MM.1S (cell line): ENCODE data around the gene PCNA.

Source experiments
- EZH2 ChIP-seq: fragments of 300-600 bp; sonication (generic); optimal IDR thresholded peaks from 2 replicates; pipeline ENCODE3; 2017; ENCODE audit warnings: low read depth, mild to moderate bottlenecking, antibody characterized with exemption, low read length, mixed read lengths
- EZH2phosphoT487 ChIP-seq: fragments of 300-600 bp; sonication (generic); IDR thresholded peaks from 2 replicates; pipeline ENCODE4 v1.6.1; 2018; ENCODE audit warnings: antibody characterized with exemption, low read length
- TF ChIP-seq, protein P1 (sequence below): fragments of 300-600 bp; sonication (generic); IDR thresholded peaks from 2 replicates; pipeline ENCODE4 v1.5.1; 2016; ENCODE audit warnings: antibody characterized with exemption, low read length, mixed read lengths

DNA sequence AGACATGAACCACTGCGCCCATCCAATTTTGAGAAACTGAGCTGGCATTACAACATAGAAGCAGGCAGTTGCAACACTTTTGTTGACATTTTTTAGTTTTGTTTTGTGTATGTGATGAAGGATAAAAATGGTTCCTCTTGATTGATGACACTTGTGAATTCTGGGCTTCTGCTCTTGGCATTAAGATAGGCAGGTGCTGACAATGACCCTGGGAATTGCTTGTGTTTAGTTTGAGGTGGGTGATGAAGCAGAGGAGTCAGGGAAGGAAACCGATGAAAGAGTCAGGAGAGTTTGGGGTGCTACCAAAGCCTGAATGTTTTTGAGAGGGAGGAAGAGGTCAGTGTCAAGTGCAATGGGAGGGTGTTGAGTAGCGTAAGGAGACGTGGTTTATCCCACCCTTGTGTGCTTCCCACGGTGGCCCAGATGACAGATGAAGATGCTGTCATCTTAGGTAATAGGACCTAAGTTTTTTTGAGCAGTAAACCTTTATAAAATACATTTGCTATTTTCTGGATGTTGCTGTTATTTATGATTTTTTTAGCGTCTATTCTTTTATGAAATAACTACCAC, 26.4 kb upstream of the PCNA start:
- TF ChIP-seq, protein P1, sequence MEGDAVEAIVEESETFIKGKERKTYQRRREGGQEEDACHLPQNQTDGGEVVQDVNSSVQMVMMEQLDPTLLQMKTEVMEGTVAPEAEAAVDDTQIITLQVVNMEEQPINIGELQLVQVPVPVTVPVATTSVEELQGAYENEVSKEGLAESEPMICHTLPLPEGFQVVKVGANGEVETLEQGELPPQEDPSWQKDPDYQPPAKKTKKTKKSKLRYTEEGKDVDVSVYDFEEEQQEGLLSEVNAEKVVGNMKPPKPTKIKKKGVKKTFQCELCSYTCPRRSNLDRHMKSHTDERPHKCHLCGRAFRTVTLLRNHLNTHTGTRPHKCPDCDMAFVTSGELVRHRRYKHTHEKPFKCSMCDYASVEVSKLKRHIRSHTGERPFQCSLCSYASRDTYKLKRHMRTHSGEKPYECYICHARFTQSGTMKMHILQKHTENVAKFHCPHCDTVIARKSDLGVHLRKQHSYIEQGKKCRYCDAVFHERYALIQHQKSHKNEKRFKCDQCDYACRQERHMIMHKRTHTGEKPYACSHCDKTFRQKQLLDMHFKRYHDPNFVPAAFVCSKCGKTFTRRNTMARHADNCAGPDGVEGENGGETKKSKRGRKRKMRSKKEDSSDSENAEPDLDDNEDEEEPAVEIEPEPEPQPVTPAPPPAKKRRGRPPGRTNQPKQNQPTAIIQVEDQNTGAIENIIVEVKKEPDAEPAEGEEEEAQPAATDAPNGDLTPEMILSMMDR = no peak
- TF ChIP-seq EZH2 = no peak
- TF ChIP-seq EZH2phosphoT487 = no peak
